BLaER1 (cell line): ENCODE results near the gene PAK6.

Source experiments
- H3K27ac ChIP-seq: shearing (Covaris generic); formaldehyde crosslinking; 2 replicates; pipeline ENCODE4 v1.8.1; 2022
- H3K27me3 ChIP-seq: shearing (Covaris generic); formaldehyde crosslinking; 2 replicates; pipeline ENCODE4 v1.8.1; 2022
- H3K36me3 ChIP-seq: shearing (Covaris generic); formaldehyde crosslinking; 2 replicates; pipeline ENCODE4 v1.8.1; 2022
- H3K4me1 ChIP-seq: shearing (Covaris generic); formaldehyde crosslinking; 2 replicates; pipeline ENCODE4 v1.8.1; 2022
- H3K4me2 ChIP-seq: shearing (Covaris generic); formaldehyde crosslinking; 2 replicates; pipeline ENCODE4 v1.8.1; 2022
- H3K4me3 ChIP-seq: shearing (Covaris generic); formaldehyde crosslinking; 2 replicates; pipeline ENCODE4 v1.8.1; 2022
- H3K9ac ChIP-seq: shearing (Covaris generic); formaldehyde crosslinking; 2 replicates; pipeline ENCODE4 v1.8.1; 2022
- H3K9me3 ChIP-seq: shearing (Covaris generic); formaldehyde crosslinking; 2 replicates; pipeline ENCODE4 v1.8.1; 2022
- H4K20me1 ChIP-seq: shearing (Covaris generic); formaldehyde crosslinking; 2 replicates; pipeline ENCODE4 v1.8.1; 2022
- Cebpa-rat ChIP-seq: shearing (Covaris generic); IDR thresholded peaks from 2 replicates; pipeline ENCODE4 v1.8.1; 2022

PAK6 gene

GRCh38 chr15:40240619-40241221 is 1.9 kb downstream of the PAK6 start:
- H3K4me2 ChIP-seq: peak overlapping the region; percentile 28; the same call in 1 of the 2 replicates
- no peaks in the 10 kb centered on the region for H3K9me3 ChIP-seq
- peaks cover 29% of the 10 kb centered on the region for H3K4me1 ChIP-seq
- H3K36me3 ChIP-seq: no peaks in the 10 kb centered on the region
- no peak overlapping the region for H3K4me3 ChIP-seq
- peaks cover 7% of the 10 kb centered on the region; the same call in 1 of the 2 replicates for H3K27me3 ChIP-seq
- no peaks in the 10 kb centered on the region for H4K20me1 ChIP-seq
- H3K27ac ChIP-seq: no peak overlapping the region
- H3K9ac ChIP-seq: 0 out of 2 replicates have a peak overlapping the region, but pooled peaks have one; percentile 0
- no peak for TF ChIP-seq Cebpa-rat

DNA sequence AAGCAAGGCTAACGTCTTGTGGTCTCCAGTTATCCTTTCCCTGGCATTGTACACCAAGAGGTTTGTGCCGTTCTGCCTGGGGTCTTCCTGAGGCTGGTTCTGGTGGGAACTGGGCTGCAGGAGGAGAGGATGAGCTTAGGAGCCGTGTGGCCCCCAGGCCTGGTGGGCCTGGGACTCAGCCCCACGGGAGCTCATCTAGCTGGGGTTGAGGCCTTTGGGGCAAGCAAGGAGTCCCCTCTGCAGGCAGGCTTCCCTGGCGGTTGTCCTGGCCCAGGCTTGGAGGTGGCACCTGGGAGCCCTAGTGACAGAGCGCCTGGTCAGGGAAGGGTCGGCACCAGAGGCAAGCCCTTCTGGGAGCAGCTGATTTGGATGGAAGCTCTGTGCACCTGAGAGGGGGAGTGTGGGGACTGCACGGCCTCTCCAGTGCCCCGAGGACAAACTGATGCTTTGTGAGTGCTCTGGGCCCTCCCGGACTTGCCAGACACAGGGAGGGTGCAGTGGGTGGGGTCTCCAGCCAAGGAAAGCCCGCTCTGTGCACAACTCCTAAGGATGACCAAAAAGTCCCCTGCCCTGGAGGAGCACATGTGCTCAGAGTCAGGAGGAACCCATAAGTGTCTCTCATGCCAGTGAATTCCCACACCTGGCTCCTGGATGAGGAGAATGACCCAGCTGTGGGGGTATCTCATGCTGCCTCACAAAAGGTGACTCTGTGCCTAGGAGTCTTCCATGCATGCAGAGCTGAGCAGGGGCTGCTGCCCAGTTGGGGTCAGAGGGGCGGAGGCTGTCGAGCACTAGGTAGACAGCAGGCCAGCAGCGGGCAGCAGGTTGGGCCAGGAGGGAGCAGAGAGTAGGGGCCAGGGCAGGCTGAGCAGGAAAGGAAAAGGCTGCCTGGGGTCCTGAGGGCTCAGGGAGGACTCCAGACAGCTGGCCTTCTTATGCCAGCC is 2.7 kb downstream of the PAK6 start:
- Histone ChIP-seq H3K4me2 (no peak overlapping the region), H3K9ac (no peak overlapping the region), H3K4me3 (no peak overlapping the region), H3K27me3 (peaks cover 7% of the 10 kb centered on the region; the same call in 1 of the 2 replicates), H4K20me1 (no peaks in the 10 kb centered on the region), H3K36me3 (no peaks in the 10 kb centered on the region), H3K4me1 (peaks cover 28% of the 10 kb centered on the region), H3K27ac (no peak overlapping the region), H3K9me3 (no peaks in the 10 kb centered on the region)
- TF ChIP-seq Cebpa-rat: no peak

- H3K27ac ChIP-seq: no peak overlapping the region
- no peaks in the 10 kb centered on the region for H3K36me3 ChIP-seq
- no peak for TF ChIP-seq Cebpa-rat
- H3K4me3 ChIP-seq: no peak overlapping the region
- peaks cover 33% of the 10 kb centered on the region for H3K4me1 ChIP-seq
- H3K27me3 ChIP-seq: peaks cover 7% of the 10 kb centered on the region; the same call in 1 of the 2 replicates
- no peaks in the 10 kb centered on the region for H3K9me3 ChIP-seq
- no peak overlapping the region for H3K9ac ChIP-seq
- H4K20me1 ChIP-seq: no peaks in the 10 kb centered on the region
- no peak overlapping the region for H3K4me2 ChIP-seq
Observed at GRCh38 chr15:40242213-40242599, 3.3 kb downstream of the PAK6 start.

GRCh38 chr15:40242601-40243000 is 3.7 kb downstream of the PAK6 start:
- no peaks in the 10 kb centered on the region for H3K36me3 ChIP-seq
- H3K9me3 ChIP-seq: no peaks in the 10 kb centered on the region
- no peak overlapping the region for H3K9ac ChIP-seq

GRCh38 chr15:40243126-40243810 is 4.4 kb downstream of the PAK6 start:
- H3K9ac ChIP-seq: no peak overlapping the region
- H3K36me3 ChIP-seq: no peaks in the 10 kb centered on the region
- H3K4me2 ChIP-seq: no peak overlapping the region
- peaks cover 33% of the 10 kb centered on the region for H3K4me1 ChIP-seq
- peaks cover 7% of the 10 kb centered on the region; the same call in 1 of the 2 replicates for H3K27me3 ChIP-seq
- no peak overlapping the region for H3K27ac ChIP-seq
- H3K4me3 ChIP-seq: no peak overlapping the region
- H3K9me3 ChIP-seq: no peaks in the 10 kb centered on the region
- no peak for TF ChIP-seq Cebpa-rat
- no peaks in the 10 kb centered on the region for H4K20me1 ChIP-seq

More at GRCh38 chr15:40242601-40243000, 3.7 kb downstream of the PAK6 start:
- no peak for TF ChIP-seq Cebpa-rat
- H3K4me3 ChIP-seq: no peak overlapping the region
- H3K27me3 ChIP-seq: peaks cover 7% of the 10 kb centered on the region; the same call in 1 of the 2 replicates
- H3K4me1 ChIP-seq: peaks cover 35% of the 10 kb centered on the region
- no peak overlapping the region for H3K27ac ChIP-seq
- no peak overlapping the region for H3K4me2 ChIP-seq
- no peaks in the 10 kb centered on the region for H4K20me1 ChIP-seq

- no peaks in the 10 kb centered on the region for H3K9me3 ChIP-seq
- peaks cover 5% of the 10 kb centered on the region for H3K27me3 ChIP-seq
- H3K9ac ChIP-seq: no peak overlapping the region
- H3K4me2 ChIP-seq: no peak overlapping the region
- H4K20me1 ChIP-seq: no peaks in the 10 kb centered on the region
- no peaks in the 10 kb centered on the region for H3K36me3 ChIP-seq
- no peak overlapping the region for H3K4me3 ChIP-seq
- no peak overlapping the region for H3K27ac ChIP-seq
- no peak for TF ChIP-seq Cebpa-rat
- H3K4me1 ChIP-seq: peaks cover 15% of the 10 kb centered on the region
Observed at GRCh38 chr15:40244961-40245523, 6.2 kb downstream of the PAK6 start.

- Histone ChIP-seq H3K9me3 (no peaks in the 10 kb centered on the region), H4K20me1 (peaks cover 2% of the 10 kb centered on the region; the same call in 1 of the 2 replicates), H3K36me3 (no peaks in the 10 kb centered on the region), H3K27ac (no peak overlapping the region), H3K9ac (no peak overlapping the region), H3K4me1 (peaks cover 7% of the 10 kb centered on the region), H3K4me2 (no peak overlapping the region), H3K27me3 (peaks cover 14% of the 10 kb centered on the region), H3K4me3 (no peak overlapping the region)
- TF ChIP-seq Cebpa-rat: no peak
Observed at GRCh38 chr15:40245666-40246450, 7.0 kb downstream of the PAK6 start.

- Histone ChIP-seq H3K4me2 (peak overlapping the region; percentile 17; the same call in 1 of the 2 replicates), H3K27me3 (peaks cover 22% of the 10 kb centered on the region), H3K4me3 (no peak overlapping the region), H3K27ac (no peak overlapping the region), H3K9me3 (no peaks in the 10 kb centered on the region), H3K36me3 (no peaks in the 10 kb centered on the region), H3K4me1 (peaks cover 7% of the 10 kb centered on the region), H4K20me1 (peaks cover 10% of the 10 kb centered on the region; the same call in 1 of the 2 replicates), H3K9ac (no peak overlapping the region)
- TF ChIP-seq Cebpa-rat: no peak
Observed at GRCh38 chr15:40246496-40247280, 7.8 kb downstream of the PAK6 start.
